Body of pancreas (tissue), 4 donors: ENCODE data around the gene PBXIP1. TPM values are rescaled to one million over a fixed set of nuclear protein-coding genes. Genes with fewer than 3 reads are reported as not detected.
A peak's percentile ranks its signal among the peaks of the same experiment; 100 is the strongest.

Source experiments
- ATAC-seq: fragments of 150-250 bp; one replicate; pipeline ENCODE4 v1.9.1; 2016
- DNase-seq, 4 donors: peaks; one replicate each; pipeline ENCODE4 v3.0.0-alpha.2; 2019
- H3K27ac ChIP-seq, 4 donors: fragments of 200-600 bp; sonication (generic); 1 replicate in 3 of 4; 2 replicates in 1 of 4; pipeline versions ENCODE4 v1.5.1 to v1.6.1; 2016 to 2019; ENCODE audit warnings: mild to moderate bottlenecking in 1 of 4, mixed read lengths in 1 of 4, moderate library complexity in 1 of 4
- H3K27me3 ChIP-seq, 2 donors: fragments of 200-600 bp; sonication (generic); one replicate each; pipeline ENCODE4 v1.6.0; 2016; ENCODE audit warnings: mild to moderate bottlenecking in 1 of 2
- H3K36me3 ChIP-seq, 2 donors: fragments of 200-600 bp; sonication (generic); replicated peaks in 1 of 2; 2 replicates each; pipeline ENCODE4 v1.5.1; 2016; ENCODE audit warnings: low read depth in 2 of 2; ENCODE audit not compliant: insufficient read depth in 1 of 2
- H3K4me1 ChIP-seq: fragments of 200-600 bp; sonication (generic); one replicate; pipeline ENCODE4 v1.6.0; 2016
- H3K4me3 ChIP-seq, 2 donors: fragments of 200-600 bp; sonication (generic); 1 replicate in 1 of 2; 2 replicates in 1 of 2; pipeline ENCODE4 v1.5.1; 2016 to 2019
- H3K9me3 ChIP-seq, 3 donors: fragments of 200-600 bp; sonication (generic); 1 replicate in 2 of 3; 2 replicates in 1 of 3; pipeline ENCODE4 v1.5.1; 2016
- POLR2A ChIP-seq, 3 donors: fragments of 450-650 bp; IDR thresholded peaks; one replicate each; pipeline ENCODE4 v1.6.1; 2016; ENCODE audit warnings: antibody characterized with exemption in 3 of 3, mild to moderate bottlenecking in 2 of 3
- WGBS, 2 donors: methylation state at CpG; one replicate each; pipeline ENCODE4 v1.1.5; 2017; 5-methylcytosine and 5-hydroxymethylcytosine counted together
- intact Hi-C: fragments of 100-400 bp; cut with DNase I; formaldehyde crosslinking; loops from one replicate; pipeline ENCODE4 v1.15.1; 2023
- total RNA-seq, 2 donors: library from RNA; depleted of rRNA; stranded (reverse); fragments of >200 nt; gene quantifications; one replicate each; pipeline ENCODE4 v1.1.0, GENCODE V29; 2016
- TF ChIP-seq, protein P1 (sequence below), 7 experiments: fragments of 450-650 bp in 4 of 7; fragments of 200-600 bp in 3 of 7; sonication (generic) in 3 of 7; IDR thresholded peaks; one replicate each; pipeline ENCODE4 v1.5.1; 2016 to 2019; ENCODE audit warnings: antibody characterized with exemption in 7 of 7

The PBXIP1 gene
- total RNA-seq, 2 donors from 2014 or later = 26.0 to 60.7 TPM

DNA sequence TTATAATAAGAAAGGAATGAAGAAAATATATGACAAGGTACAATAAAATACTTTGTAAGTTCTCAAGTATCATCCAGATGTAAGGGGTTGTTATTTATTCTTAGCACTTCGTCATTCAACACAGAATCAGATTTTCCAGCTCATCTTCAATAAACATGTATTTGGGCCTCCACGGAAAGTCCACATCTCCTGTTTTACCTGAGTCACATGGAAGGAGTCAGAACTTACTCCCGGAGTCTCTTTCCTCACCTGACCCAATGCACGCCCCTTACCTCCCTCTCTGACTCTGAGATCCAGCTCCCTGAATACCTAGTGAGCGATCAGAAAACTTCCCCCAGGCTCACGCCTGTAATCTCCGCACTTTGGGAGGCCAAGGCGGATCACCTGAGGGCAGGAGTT lies 17.9 kb downstream of the PBXIP1 start:
- no peaks in the 10 kb centered on the region for H3K36me3 ChIP-seq
- TF ChIP-seq POLR2A (IDR thresholded peaks at IDR 0.05) = no peak
- TF ChIP-seq, protein P1, sequence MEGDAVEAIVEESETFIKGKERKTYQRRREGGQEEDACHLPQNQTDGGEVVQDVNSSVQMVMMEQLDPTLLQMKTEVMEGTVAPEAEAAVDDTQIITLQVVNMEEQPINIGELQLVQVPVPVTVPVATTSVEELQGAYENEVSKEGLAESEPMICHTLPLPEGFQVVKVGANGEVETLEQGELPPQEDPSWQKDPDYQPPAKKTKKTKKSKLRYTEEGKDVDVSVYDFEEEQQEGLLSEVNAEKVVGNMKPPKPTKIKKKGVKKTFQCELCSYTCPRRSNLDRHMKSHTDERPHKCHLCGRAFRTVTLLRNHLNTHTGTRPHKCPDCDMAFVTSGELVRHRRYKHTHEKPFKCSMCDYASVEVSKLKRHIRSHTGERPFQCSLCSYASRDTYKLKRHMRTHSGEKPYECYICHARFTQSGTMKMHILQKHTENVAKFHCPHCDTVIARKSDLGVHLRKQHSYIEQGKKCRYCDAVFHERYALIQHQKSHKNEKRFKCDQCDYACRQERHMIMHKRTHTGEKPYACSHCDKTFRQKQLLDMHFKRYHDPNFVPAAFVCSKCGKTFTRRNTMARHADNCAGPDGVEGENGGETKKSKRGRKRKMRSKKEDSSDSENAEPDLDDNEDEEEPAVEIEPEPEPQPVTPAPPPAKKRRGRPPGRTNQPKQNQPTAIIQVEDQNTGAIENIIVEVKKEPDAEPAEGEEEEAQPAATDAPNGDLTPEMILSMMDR (IDR thresholded peaks at IDR 0.05) = no peak
- no peaks in the 10 kb centered on the region for H3K9me3 ChIP-seq
- H3K4me1 ChIP-seq = peaks cover 34% of the 10 kb centered on the region
- no peak for ATAC-seq
- no peak overlapping the region for H3K4me3 ChIP-seq
- intact Hi-C loops = no loop called here
- peak overlapping the region; percentile 96 to 100 (median 98) for H3K27ac ChIP-seq
- DNase-seq = no peak
- WGBS, 2 donors = 74 to 79% methylated on average over 8 of the region's 8 CpGs
- H3K27me3 ChIP-seq = no peaks in the 10 kb centered on the region

DNA sequence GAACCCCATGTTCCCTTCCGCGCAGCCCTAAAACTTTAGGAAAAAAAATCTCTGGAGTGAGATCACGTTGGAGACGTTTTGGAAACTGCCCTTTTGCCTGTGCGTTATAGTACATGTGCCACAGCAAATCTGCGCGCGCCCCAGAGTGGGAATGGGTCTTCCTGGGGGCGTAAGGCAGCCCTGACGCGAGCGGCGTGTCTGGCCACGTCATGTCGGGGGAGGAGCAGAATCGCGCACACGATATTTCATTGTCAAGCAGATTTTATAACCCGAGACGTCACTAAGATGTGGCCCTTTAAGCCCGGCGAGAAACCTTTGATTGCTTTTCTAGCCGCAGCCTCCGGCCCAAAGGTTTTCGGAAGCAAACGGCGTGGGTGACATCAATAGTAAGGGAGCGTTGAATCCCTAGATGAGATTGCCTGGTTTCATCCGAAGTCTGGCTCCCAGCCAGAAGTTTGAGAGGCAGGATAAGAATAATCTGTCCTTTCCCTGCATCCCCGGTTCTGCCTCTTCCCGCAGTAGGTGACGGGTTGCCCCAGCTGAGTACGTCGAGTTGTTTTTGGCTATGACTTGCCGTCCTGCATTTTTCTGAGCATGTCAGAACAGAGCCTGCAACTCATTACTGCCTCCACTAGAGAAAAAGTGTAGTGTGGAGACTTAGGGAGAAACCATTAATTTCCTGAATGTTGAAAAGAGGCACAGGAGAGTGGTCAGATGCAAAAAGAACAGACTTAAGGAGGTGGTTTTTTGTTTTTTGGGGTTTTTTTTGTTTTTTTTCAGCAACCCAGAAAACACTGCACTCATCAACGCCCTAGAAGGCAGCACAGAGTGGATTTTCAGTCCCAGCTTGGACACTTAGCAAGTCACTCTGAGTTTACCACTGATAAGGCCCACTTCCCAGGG lies 18.6 kb downstream of the PBXIP1 start:
- Histone ChIP-seq H3K27me3 (no peaks in the 10 kb centered on the region), H3K9me3 (no peaks in the 10 kb centered on the region), H3K4me1 (peaks cover 29% of the 10 kb centered on the region), H3K27ac (peak overlapping the region; percentile 96 to 100 (median 98)), H3K36me3 (no peaks in the 10 kb centered on the region), H3K4me3 (peak overlapping the region in 1 of 2 donors; percentile 0)
- TF ChIP-seq POLR2A (IDR thresholded peaks at IDR 0.05) = peak in 1 of 3 donors; percentile 65
- TF ChIP-seq, protein P1 (IDR thresholded peaks at IDR 0.05) = peak in 5 of 7 experiments; percentile 15 to 47 (median 33)
- DNase-seq (peak; percentile 88 to 92 (median 90)), ATAC-seq (peak; percentile 85)
- intact Hi-C loops = no loop called here
- WGBS, 2 donors = 1% methylated on average over 36 of the region's 36 CpGs

DNA sequence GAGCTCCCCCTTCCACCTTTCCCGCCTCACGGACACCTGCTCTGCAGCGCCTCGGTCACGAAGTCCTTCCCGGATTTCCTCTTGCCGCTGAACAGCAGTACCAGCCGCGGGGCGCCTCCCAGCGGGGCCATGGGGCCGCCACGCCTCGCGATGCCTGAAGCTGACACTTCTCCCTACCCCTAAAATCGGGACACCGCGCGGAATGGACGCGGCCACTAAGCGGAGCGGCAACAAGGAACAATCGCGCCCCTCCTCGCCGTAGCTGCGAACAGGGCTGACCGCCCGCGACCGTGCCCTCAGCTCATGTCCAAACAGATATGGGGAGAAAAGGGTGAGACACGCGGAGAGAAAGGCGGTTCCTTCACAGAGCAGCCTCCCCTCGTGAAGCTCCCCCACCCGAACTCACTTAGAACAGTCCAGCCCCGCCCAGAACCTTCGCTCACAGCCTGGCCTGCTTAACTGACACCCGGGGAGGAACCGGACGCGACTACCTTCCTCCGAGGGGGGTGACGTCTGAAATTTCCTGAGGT lies 19.3 kb downstream of the PBXIP1 start, which contains the start of gene PMVK:
Gene PMVK (minus strand): TSS at position 165 of the 530 bp plus-strand sequence. CDS start 34 bp downstream, at position 131.
- intact Hi-C loops = no loop called here
- H3K27me3 ChIP-seq = no peaks in the 10 kb centered on the region
- H3K9me3 ChIP-seq = no peaks in the 10 kb centered on the region
- H3K27ac ChIP-seq = peak within 1 kb of the TSS; percentile 96 to 100 (median 98)
- WGBS, 2 donors = 0% methylated on average over 45 of the region's 45 CpGs; no CpG with 5 or more reads in 1 of the 2 donors
- peak within 1 kb of the TSS; percentile 30 to 48 for H3K4me3 ChIP-seq
- peaks cover 22% of the 10 kb centered on the region for H3K4me1 ChIP-seq
- H3K36me3 ChIP-seq = no peaks in the 10 kb centered on the region
- peak; percentile 91 for ATAC-seq
- peak; percentile 62 to 91 (median 88) for TF ChIP-seq POLR2A (IDR thresholded peaks at IDR 0.05)
- TF ChIP-seq, protein P1 (IDR thresholded peaks at IDR 0.05) = peak in 5 of 7 experiments; percentile 17 to 58 (median 45)
- DNase-seq = peak; percentile 95 to 97 (median 96)

DNA sequence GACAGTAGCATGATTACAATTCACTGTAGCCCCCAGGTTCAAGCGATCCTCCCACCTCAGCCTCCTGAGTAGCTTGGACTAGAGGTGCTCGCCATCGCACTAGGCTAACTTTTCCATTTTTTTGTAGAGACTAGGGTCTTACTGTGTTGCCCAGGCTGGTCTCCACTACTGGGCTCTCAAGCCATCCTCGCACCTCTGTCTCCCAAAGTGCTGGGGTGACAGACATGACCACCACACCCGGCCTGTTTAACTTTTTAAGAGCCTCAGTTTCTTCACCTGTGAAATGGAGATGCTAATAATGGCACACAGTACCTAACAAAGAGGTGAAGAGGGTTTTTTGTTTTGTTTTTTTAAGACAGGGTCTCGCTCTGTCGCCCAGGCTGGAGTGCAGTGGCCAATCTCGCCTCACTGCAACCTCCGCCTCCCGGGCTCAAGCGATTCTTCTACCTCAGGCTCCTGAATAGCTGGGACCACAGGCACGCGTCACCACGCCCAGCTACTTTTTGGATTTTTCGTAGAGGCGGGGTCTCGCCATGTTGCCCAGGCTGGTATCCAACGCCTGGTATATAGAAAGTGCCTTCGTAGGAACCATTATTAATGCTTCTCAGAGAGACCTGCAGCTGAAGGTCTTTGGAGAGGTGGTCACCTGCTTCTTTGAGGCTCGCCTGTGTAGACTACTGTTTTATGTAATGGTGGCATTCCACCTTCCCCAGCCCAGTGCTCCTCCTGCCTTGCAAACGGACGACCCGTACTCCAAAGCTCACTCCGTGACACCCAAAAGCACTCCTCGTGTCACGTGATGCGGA lies 19.9 kb downstream of the PBXIP1 start:
- 31 to 39% methylated on average over 23 to 27 of the region's 27 CpGs for WGBS, 2 donors
- DNase-seq (peak in 1 of 4 donors; percentile 28), ATAC-seq (no peak)
- Histone ChIP-seq H3K4me3 (peak overlapping the region; percentile 30 to 48), H3K36me3 (no peaks in the 10 kb centered on the region), H3K27me3 (no peaks in the 10 kb centered on the region), H3K4me1 (peaks cover 15% of the 10 kb centered on the region), H3K27ac (peak overlapping the region; percentile 96 to 100 (median 98)), H3K9me3 (no peaks in the 10 kb centered on the region)
- intact Hi-C loops = no loop called here
- TF ChIP-seq POLR2A (IDR thresholded peaks at IDR 0.05) = no peak
- TF ChIP-seq, protein P1 (IDR thresholded peaks at IDR 0.05) = no peak
